Testis (tissue), 2 donors: ENCODE results near the gene HBS1L.

Experiments used
- CTCF ChIP-seq, 3 experiments: fragments of 450-650 bp in 2 of 3; fragments of 200-600 bp in 1 of 3; sonication (generic) in 1 of 3; IDR thresholded peaks; one replicate each; pipeline ENCODE4 v1.5.1; 2016 to 2019; ENCODE audit warnings: antibody characterized with exemption in 3 of 3, mild to moderate bottlenecking in 2 of 3, moderate library complexity in 1 of 3
- POLR2A ChIP-seq: fragments of 450-650 bp; IDR thresholded peaks from one replicate; pipeline ENCODE4 v1.6.1; 2017; ENCODE audit warnings: antibody characterized with exemption, mild to moderate bottlenecking, moderate library complexity

GRCh38 chr6:134961366-134961765 is 93.3 kb downstream of the HBS1L start:
- TF ChIP-seq CTCF (IDR thresholded peaks at IDR 0.05): no peak
- no peak for TF ChIP-seq POLR2A
